Mesendoderm (in vitro differentiated cells): Measurements from ENCODE around the gene RELB.
"Not testable (repeated sequence)": the region's sequence is repeated elsewhere in the genome, so short reads cannot be mapped to it uniquely, and the experiment has no call there.

Source experiments
- DNase-seq: peaks from one replicate; pipeline ENCODE4 v3.0.0; 2013
- H2AK5ac ChIP-seq: 2 replicates; pipeline ENCODE4 v1.6.1; 2013; ENCODE audit warnings: low read length, inconsistent platforms
- H2BK120ac ChIP-seq: 2 replicates; pipeline ENCODE4 v1.6.1; 2013; ENCODE audit warnings: low read depth, mild to moderate bottlenecking, low read length, moderate library complexity, mixed read lengths
- H2BK15ac ChIP-seq: replicated peaks from 2 replicates; pipeline ENCODE4 v1.6.1; 2013; ENCODE audit warnings: low read depth, mild to moderate bottlenecking, moderate library complexity
- H2BK5ac ChIP-seq: 2 replicates; pipeline ENCODE4 v1.6.1; 2013; ENCODE audit warnings: low read length, inconsistent platforms
- H3K18ac ChIP-seq: 2 replicates; pipeline ENCODE4 v1.6.1; 2013; ENCODE audit warnings: mild to moderate bottlenecking, low read length, mixed read lengths
- H3K23ac ChIP-seq: one replicate; pipeline ENCODE4 v1.6.1; 2013; ENCODE audit warnings: low read length
- H3K27ac ChIP-seq: 2 replicates; pipeline ENCODE4 v1.5.1; 2013; ENCODE audit warnings: low read depth, mild to moderate bottlenecking, inconsistent platforms, low read length, moderate library complexity
- H3K27me3 ChIP-seq: 2 replicates; pipeline ENCODE4 v1.6.1; 2013; ENCODE audit warnings: low read length, control low read depth, mild to moderate bottlenecking, inconsistent platforms; ENCODE audit not compliant: insufficient read depth, poor library complexity
- H3K36me3 ChIP-seq: 2 replicates; pipeline ENCODE4 v1.6.1; 2013; ENCODE audit warnings: low read length, inconsistent platforms; ENCODE audit not compliant: control insufficient read depth, insufficient read depth
- H3K4ac ChIP-seq: one replicate; pipeline ENCODE4 v1.6.1; 2013; ENCODE audit warnings: low read depth, mild to moderate bottlenecking, low read length, moderate library complexity
- H3K4me1 ChIP-seq: 2 replicates; pipeline ENCODE4 v1.6.1; 2013; ENCODE audit warnings: low read depth, low read length, inconsistent platforms; ENCODE audit not compliant: control insufficient read depth
- H3K4me2 ChIP-seq: 2 replicates; pipeline ENCODE4 v1.6.1; 2013; ENCODE audit warnings: low read length
- H3K4me3 ChIP-seq: 2 replicates; pipeline ENCODE4 v1.5.1; 2013; ENCODE audit warnings: mild to moderate bottlenecking, low read length
- H3K56ac ChIP-seq: one replicate; pipeline ENCODE4 v1.6.1; 2013; ENCODE audit warnings: low read length
- H3K79me1 ChIP-seq: 2 replicates; pipeline ENCODE4 v1.6.1; 2013; ENCODE audit warnings: low read length, inconsistent platforms
- H3K79me2 ChIP-seq: 2 replicates; pipeline ENCODE4 v1.6.1; 2013; ENCODE audit warnings: mild to moderate bottlenecking, low read length; ENCODE audit not compliant: control insufficient read depth, insufficient read depth
- H3K9ac ChIP-seq: 2 replicates; pipeline ENCODE4 v1.6.1; 2013; ENCODE audit warnings: low read length, inconsistent platforms
- H4K5ac ChIP-seq: one replicate; pipeline ENCODE4 v1.6.1; 2013; ENCODE audit warnings: low read length
- H4K8ac ChIP-seq: one replicate; pipeline ENCODE4 v1.6.1; 2013; ENCODE audit warnings: low read depth, mild to moderate bottlenecking, control low read depth, low read length, moderate library complexity
- WGBS: extraction: QIAGEN DNeasy Blood & Tissue Kit; methylation state at CpG from one replicate; pipeline ENCODE4 v1.1.7; 2013; ENCODE audit warnings: low lambda C conversion rate, missing lambda C conversion rate; ENCODE audit not compliant: insufficient coverage; ENCODE audit errors: extremely low coverage; 5-methylcytosine and 5-hydroxymethylcytosine counted together

The RELB gene

GRCh38 chr19:44968670-44969069 is 32.6 kb upstream of the RELB start:
- H3K36me3 ChIP-seq, result no peaks in the 10 kb centered on the region

GRCh38 chr19:44969437-44969836 is 31.8 kb upstream of the RELB start:
- H2BK120ac ChIP-seq, result no peak overlapping the region
- no peaks in the 10 kb centered on the region for H3K27me3 ChIP-seq
- no peak overlapping the region for H3K27ac ChIP-seq
- H3K79me2 ChIP-seq, result no peaks in the 10 kb centered on the region
- no peak overlapping the region for H3K4ac ChIP-seq
- H4K8ac ChIP-seq, result no peak overlapping the region
- H3K18ac ChIP-seq, result no peak overlapping the region
- no peaks in the 10 kb centered on the region for H3K4me1 ChIP-seq
- WGBS, result no CpG with 5 or more reads among the region's 5 CpGs
- no peak overlapping the region for H3K4me3 ChIP-seq
- H4K5ac ChIP-seq, result no peak overlapping the region
- no peak overlapping the region for H2BK5ac ChIP-seq
- H3K23ac ChIP-seq, result no peak overlapping the region
- H3K4me2 ChIP-seq, result no peak overlapping the region
- DNase-seq, result no peak
- H3K36me3 ChIP-seq, result no peaks in the 10 kb centered on the region
- H3K79me1 ChIP-seq, result no peaks in the 10 kb centered on the region
- H3K9ac ChIP-seq, result no peak overlapping the region
- H3K56ac ChIP-seq, result no peak overlapping the region
- H2BK15ac ChIP-seq, result no peak overlapping the region
- H2AK5ac ChIP-seq, result no peak overlapping the region

More at GRCh38 chr19:44968670-44969069, 32.6 kb upstream of the RELB start:
- no peak overlapping the region for H2AK5ac ChIP-seq
- H2BK15ac ChIP-seq, result no peak overlapping the region
- no peak overlapping the region for H3K27ac ChIP-seq
- no peak overlapping the region for H3K9ac ChIP-seq
- no peak overlapping the region for H3K4me3 ChIP-seq
- no peaks in the 10 kb centered on the region for H3K4me1 ChIP-seq
- no peak overlapping the region for H3K4ac ChIP-seq
- no peak for DNase-seq
- no peak overlapping the region for H2BK5ac ChIP-seq
- no peak overlapping the region for H3K4me2 ChIP-seq
- no peaks in the 10 kb centered on the region for H3K79me1 ChIP-seq
- no peak overlapping the region for H3K23ac ChIP-seq
- H4K5ac ChIP-seq, result no peak overlapping the region
- no peaks in the 10 kb centered on the region for H3K27me3 ChIP-seq
- no CpG with 5 or more reads among the region's 4 CpGs for WGBS
- H3K79me2 ChIP-seq, result no peaks in the 10 kb centered on the region
- H3K18ac ChIP-seq, result no peak overlapping the region
- no peak overlapping the region for H2BK120ac ChIP-seq
- no peak overlapping the region for H3K56ac ChIP-seq
- H4K8ac ChIP-seq, result no peak overlapping the region

- H3K79me2 ChIP-seq, H3K23ac ChIP-seq, H2BK15ac ChIP-seq, H3K4ac ChIP-seq, H2BK5ac ChIP-seq, H2AK5ac ChIP-seq, H4K5ac ChIP-seq, H3K4me1 ChIP-seq, H3K27ac ChIP-seq, H4K8ac ChIP-seq, H3K36me3 ChIP-seq, H3K18ac ChIP-seq, H3K4me2 ChIP-seq, H3K56ac ChIP-seq, DNase-seq, H2BK120ac ChIP-seq, H3K9ac ChIP-seq, H3K27me3 ChIP-seq, H3K79me1 ChIP-seq, H3K4me3 ChIP-seq: not testable (repeated sequence)
- WGBS, result no CpG with 5 or more reads among the region's 6 CpGs
Measured at GRCh38 chr19:44971451-44971850, 29.8 kb upstream of the RELB start.

- no peak overlapping the region for H4K8ac ChIP-seq
- H3K9ac ChIP-seq, result no peak overlapping the region
- no peak overlapping the region for H3K56ac ChIP-seq
- no peak overlapping the region for H3K4me3 ChIP-seq
- no peaks in the 10 kb centered on the region for H3K79me1 ChIP-seq
- H2BK120ac ChIP-seq, result no peak overlapping the region
- H3K27ac ChIP-seq, result no peak overlapping the region
- no CpG with 5 or more reads among the region's 13 CpGs for WGBS
- H3K79me2 ChIP-seq, result no peaks in the 10 kb centered on the region
- peaks cover 6% of the 10 kb centered on the region for H3K36me3 ChIP-seq
- no peak overlapping the region for H3K4ac ChIP-seq
- no peak overlapping the region for H3K23ac ChIP-seq
- H2BK15ac ChIP-seq, result no peak overlapping the region
- no peak overlapping the region for H3K4me2 ChIP-seq
- H2BK5ac ChIP-seq, result no peak overlapping the region
- no peak overlapping the region for H4K5ac ChIP-seq
- no peaks in the 10 kb centered on the region for H3K27me3 ChIP-seq
- H2AK5ac ChIP-seq, result no peak overlapping the region
- no peak for DNase-seq
- no peak overlapping the region for H3K18ac ChIP-seq
- H3K4me1 ChIP-seq, result no peaks in the 10 kb centered on the region
Measured at GRCh38 chr19:44972802-44973201, 28.5 kb upstream of the RELB start.

- H3K27ac ChIP-seq, result no peak overlapping the region
- H3K23ac ChIP-seq, result no peak overlapping the region
- no peaks in the 10 kb centered on the region for H3K27me3 ChIP-seq
- H4K5ac ChIP-seq, result no peak overlapping the region
- WGBS, result no CpG with 5 or more reads among the region's 21 CpGs
- no peak overlapping the region for H2BK120ac ChIP-seq
- H3K4me3 ChIP-seq, result no peak overlapping the region
- H3K4me1 ChIP-seq, result no peaks in the 10 kb centered on the region
- no peaks in the 10 kb centered on the region for H3K79me2 ChIP-seq
- no peak overlapping the region for H3K4me2 ChIP-seq
- no peak for DNase-seq
- H3K56ac ChIP-seq, result no peak overlapping the region
- H2AK5ac ChIP-seq, result no peak overlapping the region
- no peak overlapping the region for H2BK5ac ChIP-seq
- no peaks in the 10 kb centered on the region for H3K79me1 ChIP-seq
- no peak overlapping the region for H2BK15ac ChIP-seq
- H3K9ac ChIP-seq, result no peak overlapping the region
- H3K18ac ChIP-seq, result no peak overlapping the region
- H4K8ac ChIP-seq, result no peak overlapping the region
- H3K4ac ChIP-seq, result no peak overlapping the region
- peaks cover 6% of the 10 kb centered on the region for H3K36me3 ChIP-seq
Measured at GRCh38 chr19:44973982-44974735, 27.1 kb upstream of the RELB start.

GRCh38 chr19:44974857-44975256 is 26.4 kb upstream of the RELB start:
- no peak for DNase-seq
- Histone ChIP-seq H3K4me2 (no peak overlapping the region), H2BK15ac (no peak overlapping the region), H3K79me2 (no peaks in the 10 kb centered on the region), H4K8ac (no peak overlapping the region), H3K27ac (no peak overlapping the region), H3K4me3 (no peak overlapping the region), H2BK120ac (no peak overlapping the region), H3K56ac (no peak overlapping the region), H4K5ac (no peak overlapping the region), H3K9ac (no peak overlapping the region), H3K4me1 (no peaks in the 10 kb centered on the region), H2BK5ac (no peak overlapping the region), H3K4ac (no peak overlapping the region), H3K23ac (no peak overlapping the region), H3K36me3 (peaks cover 10% of the 10 kb centered on the region), H3K18ac (no peak overlapping the region), H3K27me3 (no peaks in the 10 kb centered on the region), H3K79me1 (no peaks in the 10 kb centered on the region), H2AK5ac (no peak overlapping the region)
- no CpG with 5 or more reads among the region's 5 CpGs for WGBS
